NB4 (cell line): ENCODE results near the gene DDX56.

Experiments
- DNase-seq: peaks from one replicate; pipeline ENCODE4 v3.0.0; 2010; ENCODE audit warnings: low read depth
- H3K4me3 ChIP-seq: one replicate; pipeline ENCODE4 v1.5.1; 2011; ENCODE audit warnings: mild to moderate bottlenecking, low read depth, low read length, moderate library complexity
- MYC ChIP-seq: IDR thresholded peaks from 2 replicates; pipeline ENCODE4 v1.6.1; 2011; ENCODE audit warnings: low read depth, low read length
- POLR2A ChIP-seq: IDR thresholded peaks from 2 replicates; pipeline ENCODE4 v1.6.1; 2011; ENCODE audit warnings: mild to moderate bottlenecking; ENCODE audit not compliant: insufficient read length; ENCODE audit errors: extremely low read depth
- TF ChIP-seq, protein P1 (sequence below): IDR thresholded peaks from 2 replicates; pipeline ENCODE4 v1.6.1; 2011; ENCODE audit warnings: low read depth, low read length
- TF ChIP-seq, protein P2 (sequence below): IDR thresholded peaks from one replicate; pipeline ENCODE4 v1.5.1; 2012; ENCODE audit warnings: low read depth, low read length

DDX56 gene

DNA sequence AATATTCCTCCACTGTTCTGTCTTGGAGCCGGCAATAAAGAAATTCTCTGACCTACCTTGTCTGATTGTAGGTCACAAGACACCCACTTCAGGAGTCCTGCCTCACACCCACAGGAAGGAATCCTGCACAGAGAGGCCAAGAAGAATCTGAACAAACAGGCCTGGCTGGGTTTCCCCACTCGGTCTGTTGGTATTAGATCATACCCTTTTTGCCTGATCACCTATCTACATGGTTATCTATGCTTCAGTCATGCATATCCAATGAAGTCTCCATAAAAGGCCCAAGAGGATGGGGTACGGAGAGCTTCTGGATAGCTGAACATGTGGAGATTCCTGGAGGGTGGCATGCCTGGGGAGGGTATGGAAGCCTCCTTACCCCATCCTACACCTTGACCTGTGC is 45.0 kb upstream of the DDX56 start:
- DNase-seq: no peak
- no peak overlapping the region for H3K4me3 ChIP-seq
- TF ChIP-seq POLR2A (no peak), MYC (no peak)
- TF ChIP-seq, protein P1, sequence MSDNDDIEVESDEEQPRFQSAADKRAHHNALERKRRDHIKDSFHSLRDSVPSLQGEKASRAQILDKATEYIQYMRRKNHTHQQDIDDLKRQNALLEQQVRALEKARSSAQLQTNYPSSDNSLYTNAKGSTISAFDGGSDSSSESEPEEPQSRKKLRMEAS: no peak

DNA sequence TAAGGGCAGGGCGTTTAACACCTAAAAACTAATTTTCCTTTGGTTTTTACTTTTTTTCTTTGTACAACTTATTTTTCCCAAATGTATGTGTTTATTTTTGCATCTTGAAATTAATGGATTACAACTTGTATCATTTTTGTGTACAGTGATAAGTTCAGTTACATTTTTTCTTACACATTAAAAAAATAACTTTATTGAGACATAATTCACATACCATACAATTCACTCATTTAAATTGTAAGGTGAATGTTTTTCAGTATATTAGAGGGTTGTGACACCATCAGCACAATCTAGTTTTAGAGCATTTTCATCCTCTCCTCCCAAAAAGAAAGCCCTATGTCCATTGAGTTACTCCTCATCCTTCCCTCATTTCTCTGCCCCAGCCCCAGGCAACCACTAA is 44.3 kb upstream of the DDX56 start:
- TF ChIP-seq, protein P1: no peak
- no peak for DNase-seq

DNA sequence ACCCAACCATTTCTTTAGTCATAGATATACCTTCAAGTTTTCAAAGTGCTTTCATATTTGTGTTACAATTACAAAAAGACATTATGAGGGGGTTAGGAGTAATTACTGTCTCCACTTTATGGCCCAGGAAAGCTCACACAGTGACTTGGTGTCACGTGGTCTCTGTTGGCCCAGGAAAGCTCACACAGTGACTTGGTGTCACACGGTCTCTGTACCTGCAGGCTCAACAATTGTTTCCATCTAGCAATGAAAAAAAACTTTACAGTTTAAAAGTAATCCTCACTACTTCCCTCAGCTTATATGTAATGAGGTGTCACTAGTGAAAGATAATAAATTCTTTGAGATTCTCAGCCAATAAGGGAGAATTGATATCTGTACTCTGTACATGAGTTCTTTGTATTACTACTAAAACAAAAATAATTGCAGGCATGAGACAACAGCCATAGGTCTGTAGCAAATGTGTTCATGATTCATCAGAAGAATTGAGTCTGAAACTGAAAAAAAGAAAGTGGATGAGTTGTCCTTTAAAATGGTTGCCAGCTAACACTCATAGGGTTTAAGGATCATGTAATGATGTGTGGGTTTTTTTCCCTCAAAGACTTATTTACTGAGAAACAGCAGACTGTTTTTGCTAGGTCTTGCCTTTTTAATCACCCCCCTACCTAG is 43.6 kb upstream of the DDX56 start:
- DNase-seq: no peak
- H3K4me3 ChIP-seq: no peak overlapping the region
- TF ChIP-seq MYC (no peak), POLR2A (no peak)
- TF ChIP-seq, protein P2, sequence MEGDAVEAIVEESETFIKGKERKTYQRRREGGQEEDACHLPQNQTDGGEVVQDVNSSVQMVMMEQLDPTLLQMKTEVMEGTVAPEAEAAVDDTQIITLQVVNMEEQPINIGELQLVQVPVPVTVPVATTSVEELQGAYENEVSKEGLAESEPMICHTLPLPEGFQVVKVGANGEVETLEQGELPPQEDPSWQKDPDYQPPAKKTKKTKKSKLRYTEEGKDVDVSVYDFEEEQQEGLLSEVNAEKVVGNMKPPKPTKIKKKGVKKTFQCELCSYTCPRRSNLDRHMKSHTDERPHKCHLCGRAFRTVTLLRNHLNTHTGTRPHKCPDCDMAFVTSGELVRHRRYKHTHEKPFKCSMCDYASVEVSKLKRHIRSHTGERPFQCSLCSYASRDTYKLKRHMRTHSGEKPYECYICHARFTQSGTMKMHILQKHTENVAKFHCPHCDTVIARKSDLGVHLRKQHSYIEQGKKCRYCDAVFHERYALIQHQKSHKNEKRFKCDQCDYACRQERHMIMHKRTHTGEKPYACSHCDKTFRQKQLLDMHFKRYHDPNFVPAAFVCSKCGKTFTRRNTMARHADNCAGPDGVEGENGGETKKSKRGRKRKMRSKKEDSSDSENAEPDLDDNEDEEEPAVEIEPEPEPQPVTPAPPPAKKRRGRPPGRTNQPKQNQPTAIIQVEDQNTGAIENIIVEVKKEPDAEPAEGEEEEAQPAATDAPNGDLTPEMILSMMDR: no peak
- TF ChIP-seq, protein P1: no peak

More for the DNA sequence above, 44.3 kb upstream of the DDX56 start:
- no peak overlapping the region for H3K4me3 ChIP-seq

DNA sequence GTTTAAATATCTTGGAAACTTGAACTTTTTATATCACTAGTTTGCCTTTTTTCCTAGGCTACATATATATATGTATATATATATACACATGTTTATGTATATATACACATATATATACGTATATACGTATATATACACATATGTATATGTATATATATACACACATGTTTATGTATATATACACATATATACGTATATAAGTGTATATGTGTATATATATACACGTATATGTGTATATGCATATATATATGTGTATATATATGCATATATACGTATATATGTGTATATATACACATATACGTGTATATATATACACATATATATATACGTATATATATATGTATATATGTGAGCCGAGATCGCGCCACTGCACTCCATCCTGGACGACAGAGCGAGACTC is 42.8 kb upstream of the DDX56 start:
- no peak overlapping the region for H3K4me3 ChIP-seq
- DNase-seq: no peak
- TF ChIP-seq, protein P1: no peak
- TF ChIP-seq, protein P2: no peak
- no peak for TF ChIP-seq POLR2A

DNA sequence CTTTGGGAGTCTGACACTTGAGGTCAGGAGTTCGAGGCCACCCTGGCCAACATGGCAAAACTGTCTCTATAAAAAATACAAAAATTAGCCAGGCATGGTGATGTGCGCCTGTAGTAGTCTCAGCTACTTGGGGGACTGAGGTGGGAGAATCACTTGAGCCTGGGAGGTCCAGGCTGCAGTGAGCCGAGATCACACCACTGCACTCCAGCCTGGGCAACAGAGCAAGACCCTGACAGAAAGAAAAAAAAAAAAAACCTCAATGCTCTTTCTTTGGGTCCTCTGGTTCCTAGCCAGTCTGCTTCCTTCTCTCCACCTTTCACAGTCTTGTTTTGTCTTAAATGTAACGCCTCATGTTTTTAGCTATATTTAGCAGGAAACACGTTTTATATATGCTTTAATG is 42.1 kb upstream of the DDX56 start:
- DNase-seq: no peak
- H3K4me3 ChIP-seq: no peak overlapping the region
- TF ChIP-seq POLR2A: no peak
- TF ChIP-seq, protein P1: no peak
- TF ChIP-seq, protein P2: no peak

DNA sequence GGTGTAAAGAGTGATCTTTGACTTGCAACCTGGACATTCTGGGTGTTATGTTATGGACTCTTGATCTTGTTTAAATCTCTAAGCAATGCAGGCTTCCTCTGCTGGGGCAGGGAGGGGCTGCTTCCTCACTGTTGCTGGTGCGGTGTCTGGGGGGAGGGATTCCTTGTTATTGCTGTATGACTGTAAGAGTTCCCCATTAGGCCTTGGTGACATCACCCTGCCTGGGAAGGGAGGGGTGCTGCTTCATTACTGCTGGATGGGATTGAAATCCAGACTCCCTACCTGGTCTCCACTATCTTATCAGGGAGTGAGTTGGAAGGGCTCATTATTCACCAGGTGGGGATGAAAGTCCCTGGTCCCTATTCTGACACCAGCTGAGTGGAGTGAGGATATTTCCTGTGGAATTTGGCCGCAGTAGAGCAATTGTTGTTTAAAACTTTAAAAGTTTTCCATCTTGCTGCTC is 41.5 kb upstream of the DDX56 start:
- no peak for TF ChIP-seq POLR2A
- TF ChIP-seq, protein P2: no peak
- TF ChIP-seq, protein P1: no peak
- no peak for TF ChIP-seq MYC
- H3K4me3 ChIP-seq: no peak overlapping the region
- DNase-seq: peak; percentile 65

DNA sequence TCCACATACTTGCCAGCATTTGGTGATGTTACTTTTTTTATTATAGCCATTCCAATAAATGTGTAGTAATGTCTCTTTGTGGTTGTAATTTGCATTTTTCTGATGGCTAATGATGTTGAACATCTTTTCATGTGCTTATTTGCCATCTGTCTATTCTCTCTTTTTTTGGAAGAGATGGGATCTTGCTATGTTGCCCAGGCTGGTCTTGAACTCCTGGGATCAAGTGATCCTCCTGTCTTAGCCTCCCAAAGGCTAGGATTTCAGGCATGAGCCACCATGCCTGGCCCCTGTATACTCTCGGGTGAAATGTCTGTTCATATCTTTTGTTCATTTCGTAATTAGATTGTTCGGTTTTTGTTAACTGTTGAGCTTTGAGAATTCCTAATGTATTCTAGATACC is 36.1 kb upstream of the DDX56 start:
- no peak for TF ChIP-seq MYC
- TF ChIP-seq, protein P1: no peak
- TF ChIP-seq, protein P2: no peak
- TF ChIP-seq POLR2A: no peak
- no peak for DNase-seq
- no peak overlapping the region for H3K4me3 ChIP-seq
